ENCODE results near the gene KRT74.

The KRT74 gene

GRCh38 chr12:52590021-52590420, 16.4 kb upstream of the KRT74 start:
- Histone ChIP-seq H3K9ac (ENCODE audit: insufficient read length, low read depth) (no peak overlapping the region), H3K4me3 (ENCODE audit: insufficient read length, low read depth) (no peak overlapping the region), H3K27me3 (ENCODE audit: insufficient read depth, insufficient read length) (no peaks in the 10 kb centered on the region), H3K36me3 (ENCODE audit: insufficient read depth, insufficient read length, low read length) (no peaks in the 10 kb centered on the region), H3K4me1 (ENCODE audit: insufficient read depth, insufficient read length) (peaks cover 2% of the 10 kb centered on the region), H3K9me3 (ENCODE audit: insufficient read depth, low read length) (peaks cover 36% of the 10 kb centered on the region; the same call in 1 of the 2 replicates)
- no peak for DNase-seq (ENCODE audit: low read depth, low spot score)
- TF ChIP-seq YY1 (IDR thresholded peaks at IDR 0.05; ENCODE audit: insufficient read depth, insufficient read length) (no peak), SUZ12 (IDR thresholded peaks at IDR 0.05; ENCODE audit: extremely low read depth, insufficient read depth, insufficient read length) (no peak), ZNF274 (IDR thresholded peaks at IDR 0.05; ENCODE audit: low read depth, low read length) (no peak)

- no peaks in the 10 kb centered on the region for H3K27me3 ChIP-seq (ENCODE audit: insufficient read depth, insufficient read length)
- H3K36me3 ChIP-seq (ENCODE audit: insufficient read depth, insufficient read length, low read length) = no peaks in the 10 kb centered on the region
- H3K4me1 ChIP-seq (ENCODE audit: insufficient read depth, insufficient read length) = peaks cover 8% of the 10 kb centered on the region
- no peak for DNase-seq (ENCODE audit: low read depth, low spot score)
- no peak overlapping the region for H3K9ac ChIP-seq (ENCODE audit: insufficient read length, low read depth)
- H3K9me3 ChIP-seq (ENCODE audit: insufficient read depth, low read length) = peaks cover 32% of the 10 kb centered on the region; the same call in 1 of the 2 replicates
- TF ChIP-seq ZNF274 (IDR thresholded peaks at IDR 0.05; ENCODE audit: low read depth, low read length) (no peak), YY1 (IDR thresholded peaks at IDR 0.05; ENCODE audit: insufficient read depth, insufficient read length) (no peak), SUZ12 (IDR thresholded peaks at IDR 0.05; ENCODE audit: extremely low read depth, insufficient read depth, insufficient read length) (no peak)
- no peak overlapping the region for H3K4me3 ChIP-seq (ENCODE audit: insufficient read length, low read depth)
Observed at GRCh38 chr12:52587563-52587962, 13.9 kb upstream of the KRT74 start.

GRCh38 chr12:52585946-52586345, 12.3 kb upstream of the KRT74 start:
- TF ChIP-seq YY1 (IDR thresholded peaks at IDR 0.05; ENCODE audit: insufficient read depth, insufficient read length) (no peak), SUZ12 (IDR thresholded peaks at IDR 0.05; ENCODE audit: extremely low read depth, insufficient read depth, insufficient read length) (no peak), ZNF274 (IDR thresholded peaks at IDR 0.05; ENCODE audit: low read depth, low read length) (no peak)
- Histone ChIP-seq H3K4me3 (ENCODE audit: insufficient read length, low read depth) (no peak overlapping the region), H3K9ac (ENCODE audit: insufficient read length, low read depth) (no peak overlapping the region), H3K9me3 (ENCODE audit: insufficient read depth, low read length) (peaks cover 15% of the 10 kb centered on the region; the same call in 1 of the 2 replicates), H3K4me1 (ENCODE audit: insufficient read depth, insufficient read length) (peaks cover 11% of the 10 kb centered on the region), H3K36me3 (ENCODE audit: insufficient read depth, insufficient read length, low read length) (no peaks in the 10 kb centered on the region), H3K27me3 (ENCODE audit: insufficient read depth, insufficient read length) (no peaks in the 10 kb centered on the region)
- DNase-seq (ENCODE audit: low read depth, low spot score) = no peak

- H3K4me3 ChIP-seq (ENCODE audit: insufficient read length, low read depth) = no peak overlapping the region
- peaks cover 7% of the 10 kb centered on the region; the same call in 1 of the 2 replicates for H3K9me3 ChIP-seq (ENCODE audit: insufficient read depth, low read length)
- H3K9ac ChIP-seq (ENCODE audit: insufficient read length, low read depth) = no peak overlapping the region
- no peaks in the 10 kb centered on the region for H3K27me3 ChIP-seq (ENCODE audit: insufficient read depth, insufficient read length)
- TF ChIP-seq SUZ12 (IDR thresholded peaks at IDR 0.05; ENCODE audit: extremely low read depth, insufficient read depth, insufficient read length) (no peak), YY1 (IDR thresholded peaks at IDR 0.05; ENCODE audit: insufficient read depth, insufficient read length) (no peak), ZNF274 (IDR thresholded peaks at IDR 0.05; ENCODE audit: low read depth, low read length) (no peak)
- peaks cover 11% of the 10 kb centered on the region for H3K4me1 ChIP-seq (ENCODE audit: insufficient read depth, insufficient read length)
- H3K36me3 ChIP-seq (ENCODE audit: insufficient read depth, insufficient read length, low read length) = no peaks in the 10 kb centered on the region
- no peak for DNase-seq (ENCODE audit: low read depth, low spot score)
Observed at GRCh38 chr12:52585066-52585465, 11.4 kb upstream of the KRT74 start.

GRCh38 chr12:52584156-52584682, 10.6 kb upstream of the KRT74 start:
- Histone ChIP-seq H3K36me3 (ENCODE audit: insufficient read depth, insufficient read length, low read length) (no peaks in the 10 kb centered on the region), H3K9me3 (ENCODE audit: insufficient read depth, low read length) (no peaks in the 10 kb centered on the region; the same call in 1 of the 2 replicates), H3K27me3 (ENCODE audit: insufficient read depth, insufficient read length) (no peaks in the 10 kb centered on the region), H3K4me1 (ENCODE audit: insufficient read depth, insufficient read length) (peaks cover 11% of the 10 kb centered on the region), H3K9ac (ENCODE audit: insufficient read length, low read depth) (no peak overlapping the region), H3K4me3 (ENCODE audit: insufficient read length, low read depth) (no peak overlapping the region)
- no peak for TF ChIP-seq ZNF274 (IDR thresholded peaks at IDR 0.05; ENCODE audit: low read depth, low read length)
- TF ChIP-seq SUZ12 (IDR thresholded peaks at IDR 0.05; ENCODE audit: extremely low read depth, insufficient read depth, insufficient read length) = no peak
- TF ChIP-seq YY1 (IDR thresholded peaks at IDR 0.05; ENCODE audit: insufficient read depth, insufficient read length) = no peak
- DNase-seq (ENCODE audit: low read depth, low spot score) = no peak

GRCh38 chr12:52582971-52583456, 9.4 kb upstream of the KRT74 start:
- no peaks in the 10 kb centered on the region for H3K9me3 ChIP-seq (ENCODE audit: insufficient read depth, low read length)
- H3K36me3 ChIP-seq (ENCODE audit: insufficient read depth, insufficient read length, low read length) = no peaks in the 10 kb centered on the region
- TF ChIP-seq YY1 (IDR thresholded peaks at IDR 0.05; ENCODE audit: insufficient read depth, insufficient read length) (no peak), SUZ12 (IDR thresholded peaks at IDR 0.05; ENCODE audit: extremely low read depth, insufficient read depth, insufficient read length) (no peak), ZNF274 (IDR thresholded peaks at IDR 0.05; ENCODE audit: low read depth, low read length) (no peak)
- peaks cover 11% of the 10 kb centered on the region for H3K4me1 ChIP-seq (ENCODE audit: insufficient read depth, insufficient read length)
- peak; percentile 65 for DNase-seq (ENCODE audit: low read depth, low spot score)
- no peak overlapping the region for H3K9ac ChIP-seq (ENCODE audit: insufficient read length, low read depth)
- no peak overlapping the region for H3K4me3 ChIP-seq (ENCODE audit: insufficient read length, low read depth)
- no peaks in the 10 kb centered on the region for H3K27me3 ChIP-seq (ENCODE audit: insufficient read depth, insufficient read length)

- no peak for TF ChIP-seq ZNF274 (IDR thresholded peaks at IDR 0.05; ENCODE audit: low read depth, low read length)
- TF ChIP-seq YY1 (IDR thresholded peaks at IDR 0.05; ENCODE audit: insufficient read depth, insufficient read length) = no peak
- TF ChIP-seq SUZ12 (IDR thresholded peaks at IDR 0.05; ENCODE audit: extremely low read depth, insufficient read depth, insufficient read length) = no peak
- no peak for DNase-seq (ENCODE audit: low read depth, low spot score)
- Histone ChIP-seq H3K9me3 (ENCODE audit: insufficient read depth, low read length) (no peaks in the 10 kb centered on the region), H3K9ac (ENCODE audit: insufficient read length, low read depth) (no peak overlapping the region), H3K36me3 (ENCODE audit: insufficient read depth, insufficient read length, low read length) (no peaks in the 10 kb centered on the region), H3K4me1 (ENCODE audit: insufficient read depth, insufficient read length) (peaks cover 11% of the 10 kb centered on the region), H3K27me3 (ENCODE audit: insufficient read depth, insufficient read length) (no peaks in the 10 kb centered on the region), H3K4me3 (ENCODE audit: insufficient read length, low read depth) (no peak overlapping the region)
Observed at GRCh38 chr12:52582486-52582885, 8.8 kb upstream of the KRT74 start.

All from NT2/D1 (cell line).